ENCODE results near the gene NOL11. TPM values are rescaled to one million over a fixed set of nuclear protein-coding genes. Genes with fewer than 3 reads are reported as not detected.
A peak's percentile ranks its signal among the peaks of the same experiment; 100 is the strongest.

The NOL11 gene
- total and polyA plus RNA-seq, 2 experiments from 2014 or later: 116 to 130 TPM

DNA sequence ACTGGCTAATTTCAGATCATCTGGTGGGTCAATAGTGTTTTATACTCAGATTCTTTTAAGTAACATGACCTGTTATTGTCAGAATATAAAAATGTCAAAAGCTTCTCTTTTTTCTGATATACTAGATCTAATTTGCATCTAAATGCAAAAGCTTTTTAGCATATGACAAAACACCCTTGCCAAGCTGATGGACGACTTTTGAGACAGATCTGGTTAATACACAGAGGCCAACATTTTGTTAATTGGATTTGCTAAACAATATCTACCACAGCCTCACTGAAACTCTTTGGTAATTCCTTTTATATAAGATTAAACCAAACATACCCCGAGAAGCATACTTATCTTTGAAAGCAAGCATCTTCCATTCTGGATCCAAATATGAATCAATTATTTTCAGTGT, 10.3 kb upstream of the NOL11 start:
- no peaks in the 10 kb centered on the region for H4K20me1 ChIP-seq (replicated peaks; ENCODE audit: insufficient read depth)
- H3K9me3 Mint-ChIP-seq: no peaks in the 10 kb centered on the region
- no peak overlapping the region for H3K27ac ChIP-seq (ENCODE audit: low read depth)
- H3K27me3 Mint-ChIP-seq (ENCODE audit: insufficient read depth, low read depth, poor library complexity): peaks cover 3% of the 10 kb centered on the region
- H3K9me2 ChIP-seq (ENCODE audit: insufficient read depth): no peaks in the 10 kb centered on the region
- H3F3A ChIP-seq (replicated peaks; ENCODE audit: low read depth): no peaks in the 10 kb centered on the region
- H3K36me3 Mint-ChIP-seq (ENCODE audit: low read depth): no peaks in the 10 kb centered on the region
- peak overlapping the region; percentile 6; the same call in 1 of the 2 replicates for H3K4me2 ChIP-seq
- peaks cover 14% of the 10 kb centered on the region for H3K4me1 Mint-ChIP-seq
- DNase-seq (ENCODE audit: low spot score) (no peak), ATAC-seq (no peak)
- H3K4me3 ChIP-seq: no peak overlapping the region
- TF ChIP-seq EZH2phosphoT487 (IDR thresholded peaks at IDR 0.05; ENCODE audit: unreplicated experiment) (no peak), ZNF331 (CRISPR knock-in tag; IDR thresholded peaks at IDR 0.05; ENCODE audit: low read depth) (no peak), JUNB (IDR thresholded peaks at IDR 0.05; ENCODE audit: unreplicated experiment) (no peak), EZH2 (IDR thresholded peaks at IDR 0.05; ENCODE audit: low read depth, unreplicated experiment) (no peak), STAT1 (IDR thresholded peaks at IDR 0.05; ENCODE audit: unreplicated experiment) (no peak), NANOG (IDR thresholded peaks at IDR 0.05; ENCODE audit: borderline replicate concordance) (no peak), ZNF114 (CRISPR knock-in tag; IDR thresholded peaks at IDR 0.05) (no peak), POLR2AphosphoS5 (IDR thresholded peaks at IDR 0.05; ENCODE audit: low read depth) (no peak)
- TF ChIP-seq, protein P1, sequence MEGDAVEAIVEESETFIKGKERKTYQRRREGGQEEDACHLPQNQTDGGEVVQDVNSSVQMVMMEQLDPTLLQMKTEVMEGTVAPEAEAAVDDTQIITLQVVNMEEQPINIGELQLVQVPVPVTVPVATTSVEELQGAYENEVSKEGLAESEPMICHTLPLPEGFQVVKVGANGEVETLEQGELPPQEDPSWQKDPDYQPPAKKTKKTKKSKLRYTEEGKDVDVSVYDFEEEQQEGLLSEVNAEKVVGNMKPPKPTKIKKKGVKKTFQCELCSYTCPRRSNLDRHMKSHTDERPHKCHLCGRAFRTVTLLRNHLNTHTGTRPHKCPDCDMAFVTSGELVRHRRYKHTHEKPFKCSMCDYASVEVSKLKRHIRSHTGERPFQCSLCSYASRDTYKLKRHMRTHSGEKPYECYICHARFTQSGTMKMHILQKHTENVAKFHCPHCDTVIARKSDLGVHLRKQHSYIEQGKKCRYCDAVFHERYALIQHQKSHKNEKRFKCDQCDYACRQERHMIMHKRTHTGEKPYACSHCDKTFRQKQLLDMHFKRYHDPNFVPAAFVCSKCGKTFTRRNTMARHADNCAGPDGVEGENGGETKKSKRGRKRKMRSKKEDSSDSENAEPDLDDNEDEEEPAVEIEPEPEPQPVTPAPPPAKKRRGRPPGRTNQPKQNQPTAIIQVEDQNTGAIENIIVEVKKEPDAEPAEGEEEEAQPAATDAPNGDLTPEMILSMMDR (conservative IDR thresholded peaks at IDR 0.05; ENCODE audit: low read depth in 2 of 2): no peak
- TF ChIP-seq, protein P2, sequence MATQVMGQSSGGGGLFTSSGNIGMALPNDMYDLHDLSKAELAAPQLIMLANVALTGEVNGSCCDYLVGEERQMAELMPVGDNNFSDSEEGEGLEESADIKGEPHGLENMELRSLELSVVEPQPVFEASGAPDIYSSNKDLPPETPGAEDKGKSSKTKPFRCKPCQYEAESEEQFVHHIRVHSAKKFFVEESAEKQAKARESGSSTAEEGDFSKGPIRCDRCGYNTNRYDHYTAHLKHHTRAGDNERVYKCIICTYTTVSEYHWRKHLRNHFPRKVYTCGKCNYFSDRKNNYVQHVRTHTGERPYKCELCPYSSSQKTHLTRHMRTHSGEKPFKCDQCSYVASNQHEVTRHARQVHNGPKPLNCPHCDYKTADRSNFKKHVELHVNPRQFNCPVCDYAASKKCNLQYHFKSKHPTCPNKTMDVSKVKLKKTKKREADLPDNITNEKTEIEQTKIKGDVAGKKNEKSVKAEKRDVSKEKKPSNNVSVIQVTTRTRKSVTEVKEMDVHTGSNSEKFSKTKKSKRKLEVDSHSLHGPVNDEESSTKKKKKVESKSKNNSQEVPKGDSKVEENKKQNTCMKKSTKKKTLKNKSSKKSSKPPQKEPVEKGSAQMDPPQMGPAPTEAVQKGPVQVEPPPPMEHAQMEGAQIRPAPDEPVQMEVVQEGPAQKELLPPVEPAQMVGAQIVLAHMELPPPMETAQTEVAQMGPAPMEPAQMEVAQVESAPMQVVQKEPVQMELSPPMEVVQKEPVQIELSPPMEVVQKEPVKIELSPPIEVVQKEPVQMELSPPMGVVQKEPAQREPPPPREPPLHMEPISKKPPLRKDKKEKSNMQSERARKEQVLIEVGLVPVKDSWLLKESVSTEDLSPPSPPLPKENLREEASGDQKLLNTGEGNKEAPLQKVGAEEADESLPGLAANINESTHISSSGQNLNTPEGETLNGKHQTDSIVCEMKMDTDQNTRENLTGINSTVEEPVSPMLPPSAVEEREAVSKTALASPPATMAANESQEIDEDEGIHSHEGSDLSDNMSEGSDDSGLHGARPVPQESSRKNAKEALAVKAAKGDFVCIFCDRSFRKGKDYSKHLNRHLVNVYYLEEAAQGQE (IDR thresholded peaks at IDR 0.05; ENCODE audit: unreplicated experiment): no peak
- TF ChIP-seq, protein P3, sequence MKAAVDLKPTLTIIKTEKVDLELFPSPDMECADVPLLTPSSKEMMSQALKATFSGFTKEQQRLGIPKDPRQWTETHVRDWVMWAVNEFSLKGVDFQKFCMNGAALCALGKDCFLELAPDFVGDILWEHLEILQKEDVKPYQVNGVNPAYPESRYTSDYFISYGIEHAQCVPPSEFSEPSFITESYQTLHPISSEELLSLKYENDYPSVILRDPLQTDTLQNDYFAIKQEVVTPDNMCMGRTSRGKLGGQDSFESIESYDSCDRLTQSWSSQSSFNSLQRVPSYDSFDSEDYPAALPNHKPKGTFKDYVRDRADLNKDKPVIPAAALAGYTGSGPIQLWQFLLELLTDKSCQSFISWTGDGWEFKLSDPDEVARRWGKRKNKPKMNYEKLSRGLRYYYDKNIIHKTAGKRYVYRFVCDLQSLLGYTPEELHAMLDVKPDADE (IDR thresholded peaks at IDR 0.05): no peak
- no peaks in the 10 kb centered on the region for H3K27me3 ChIP-seq (ENCODE audit: insufficient read depth)
- H3K79me2 ChIP-seq (replicated peaks; ENCODE audit: insufficient read depth): no peaks in the 10 kb centered on the region
- no peak overlapping the region for H3K4me3 Mint-ChIP-seq
- H2AFZ ChIP-seq: no peak overlapping the region; the same call in 1 of the 2 replicates
- H3K36me3 ChIP-seq (ENCODE audit: insufficient read depth): no peaks in the 10 kb centered on the region
- peaks cover 6% of the 10 kb centered on the region for H3K4me1 ChIP-seq (ENCODE audit: insufficient read depth)
- H3K27ac Mint-ChIP-seq: 0 out of 2 replicates have a peak overlapping the region, but pooled peaks have one; percentile 10

Data from GM23338 (cell line).